Endodermal cell (in vitro differentiated cells): ENCODE data around the gene OR5C1. TPM values are rescaled to one million over a fixed set of nuclear protein-coding genes. Genes with fewer than 3 reads are reported as not detected.
"Not testable (repeated sequence)": the region's sequence is repeated elsewhere in the genome, so short reads cannot be mapped to it uniquely, and the experiment has no call there.

ENCODE experiments used
- DNase-seq: peaks from one replicate; pipeline ENCODE4 v3.0.0-alpha.2; 2017
- H3K27ac ChIP-seq: 2 replicates; pipeline ENCODE4 v1.5.1; 2013; ENCODE audit warnings: mild to moderate bottlenecking, low read depth, low read length, moderate library complexity
- H3K27me3 ChIP-seq: 2 replicates; pipeline ENCODE4 v1.6.1; 2013; ENCODE audit warnings: mild to moderate bottlenecking, low read length, moderate library complexity; ENCODE audit not compliant: insufficient read depth, control insufficient read depth, poor library complexity, severe bottlenecking
- H3K36me3 ChIP-seq: 2 replicates; pipeline ENCODE4 v1.7.0; 2013; ENCODE audit warnings: mild to moderate bottlenecking, low read length, moderate library complexity; ENCODE audit not compliant: control insufficient read depth, insufficient read depth
- H3K4me1 ChIP-seq: one replicate; pipeline ENCODE4 v1.7.0; 2013; ENCODE audit warnings: low read length; ENCODE audit not compliant: control insufficient read depth, insufficient read depth
- H3K4me3 ChIP-seq: 2 replicates; pipeline ENCODE4 v1.5.1; 2013; ENCODE audit warnings: mild to moderate bottlenecking, low read length, moderate library complexity
- H3K9ac ChIP-seq: 2 replicates; pipeline ENCODE4 v1.6.1; 2013; ENCODE audit warnings: mild to moderate bottlenecking, low read length, moderate library complexity; ENCODE audit not compliant: poor library complexity, severe bottlenecking; ENCODE audit errors: extremely low read depth
- H3K9me3 ChIP-seq: 2 replicates; pipeline ENCODE4 v1.6.1; 2013; ENCODE audit warnings: mild to moderate bottlenecking, low read length, moderate library complexity; ENCODE audit not compliant: control insufficient read depth
- H3K27ac Mint-ChIP-seq: 2 replicates; pipeline ENCODE4 v1.8.0; 2020; ENCODE audit warnings: mixed read lengths
- H3K27me3 Mint-ChIP-seq: 2 replicates; pipeline ENCODE4 v1.8.0; 2021; ENCODE audit warnings: mild to moderate bottlenecking, mixed read lengths; ENCODE audit not compliant: insufficient read depth
- H3K36me3 Mint-ChIP-seq: 2 replicates; pipeline ENCODE4 v1.8.0; 2020; ENCODE audit warnings: low read depth, mixed read lengths
- H3K4me1 Mint-ChIP-seq: 2 replicates; pipeline ENCODE4 v1.8.0; 2020; ENCODE audit warnings: mixed read lengths
- H3K4me3 Mint-ChIP-seq: 2 replicates; pipeline ENCODE4 v1.8.0; 2020; ENCODE audit warnings: mild to moderate bottlenecking, moderate library complexity, mixed read lengths
- H3K9me3 Mint-ChIP-seq: 2 replicates; pipeline ENCODE4 v1.8.0; 2020; ENCODE audit warnings: mild to moderate bottlenecking, mixed read lengths
- WGBS, 2 experiments: methylation state at CpG; one replicate each; pipeline versions ENCODE4 v1.1.5 to v1.1.7; 2013; ENCODE audit warnings: missing lambda C conversion rate in 2 of 2, mixed read lengths in 1 of 2; ENCODE audit not compliant: insufficient coverage in 1 of 2, insufficient read length in 1 of 2; 5-methylcytosine and 5-hydroxymethylcytosine counted together
- total RNA-seq, 2 donors: library from RNA; stranded (reverse); fragmentation: NEBNext Ultra II Directional in 1 of 2; extraction: Animal tissue kit (Norgen Biotek cat#: 25700) in 1 of 2; gene quantifications; 2 replicates in 1 of 2; 3 replicates in 1 of 2; pipeline ENCODE4 v1.2.1, GENCODE V29; 2021
- TF ChIP-seq, protein P1 (sequence below): fragments of 200-600 bp; sonication (generic); conservative IDR thresholded peaks from 2 replicates; pipeline ENCODE4 v1.5.0; 2021; ENCODE audit warnings: antibody characterized with exemption, mild to moderate bottlenecking

OR5C1 gene
- total RNA-seq, 2 donors from 2014 or later: not detected

DNA sequence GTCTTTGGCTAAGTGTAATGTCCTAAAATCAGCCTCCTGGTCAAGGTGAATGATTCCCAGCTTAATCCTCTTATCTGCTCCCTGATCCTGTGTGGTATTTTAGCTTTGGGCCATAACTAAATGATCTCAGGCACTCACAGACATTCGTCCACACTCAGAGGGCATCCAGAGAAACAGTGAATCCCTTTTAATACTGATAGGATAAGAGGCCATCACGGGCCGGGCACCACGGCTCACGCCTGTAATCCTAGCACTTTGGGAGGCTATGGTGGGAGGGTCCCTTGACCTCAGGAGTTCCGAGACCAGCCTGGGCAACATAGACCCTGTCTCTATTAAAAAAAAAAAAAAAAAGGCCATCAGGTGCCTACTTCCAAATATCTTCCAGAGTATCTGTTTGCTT, 33.3 kb downstream of the OR5C1 start:
- Mint-ChIP-seq H3K4me3 (no peak overlapping the region), H3K4me1 (peaks cover 25% of the 10 kb centered on the region), H3K9me3 (no peaks in the 10 kb centered on the region), H3K27ac (peak overlapping the region; percentile 7), H3K27me3 (no peaks in the 10 kb centered on the region), H3K36me3 (peaks cover 62% of the 10 kb centered on the region)
- Histone ChIP-seq H3K9ac (no peak overlapping the region), H3K9me3 (no peaks in the 10 kb centered on the region), H3K4me1 (peaks cover 3% of the 10 kb centered on the region), H3K4me3 (peak overlapping the region; percentile 7), H3K27me3 (no peaks in the 10 kb centered on the region), H3K27ac (no peak overlapping the region), H3K36me3 (peaks cover 77% of the 10 kb centered on the region)
- no peak for DNase-seq
- TF ChIP-seq, protein P1, sequence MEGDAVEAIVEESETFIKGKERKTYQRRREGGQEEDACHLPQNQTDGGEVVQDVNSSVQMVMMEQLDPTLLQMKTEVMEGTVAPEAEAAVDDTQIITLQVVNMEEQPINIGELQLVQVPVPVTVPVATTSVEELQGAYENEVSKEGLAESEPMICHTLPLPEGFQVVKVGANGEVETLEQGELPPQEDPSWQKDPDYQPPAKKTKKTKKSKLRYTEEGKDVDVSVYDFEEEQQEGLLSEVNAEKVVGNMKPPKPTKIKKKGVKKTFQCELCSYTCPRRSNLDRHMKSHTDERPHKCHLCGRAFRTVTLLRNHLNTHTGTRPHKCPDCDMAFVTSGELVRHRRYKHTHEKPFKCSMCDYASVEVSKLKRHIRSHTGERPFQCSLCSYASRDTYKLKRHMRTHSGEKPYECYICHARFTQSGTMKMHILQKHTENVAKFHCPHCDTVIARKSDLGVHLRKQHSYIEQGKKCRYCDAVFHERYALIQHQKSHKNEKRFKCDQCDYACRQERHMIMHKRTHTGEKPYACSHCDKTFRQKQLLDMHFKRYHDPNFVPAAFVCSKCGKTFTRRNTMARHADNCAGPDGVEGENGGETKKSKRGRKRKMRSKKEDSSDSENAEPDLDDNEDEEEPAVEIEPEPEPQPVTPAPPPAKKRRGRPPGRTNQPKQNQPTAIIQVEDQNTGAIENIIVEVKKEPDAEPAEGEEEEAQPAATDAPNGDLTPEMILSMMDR: no peak
- WGBS, 2 experiments: 87 to 93% methylated on average over 3 to 6 of the region's 6 CpGs

DNA sequence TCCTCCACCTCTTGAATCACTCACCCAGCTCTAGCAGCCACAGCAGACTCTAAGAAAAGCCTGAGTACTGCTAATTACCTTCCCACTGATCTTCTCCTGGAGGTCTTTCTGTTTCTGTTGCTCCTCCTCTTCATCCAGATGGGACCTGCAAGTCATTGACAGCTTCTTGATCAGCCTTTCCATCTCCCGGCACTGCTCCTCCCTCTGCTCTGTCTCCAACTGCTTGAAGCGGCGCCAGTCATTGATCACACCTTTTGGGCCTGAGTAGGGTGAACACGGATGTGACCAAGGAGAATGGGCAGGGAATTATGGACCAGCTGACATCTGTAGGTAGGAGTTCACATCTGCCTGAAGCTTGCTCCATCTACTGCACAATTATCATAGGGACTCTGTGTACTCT, 34.2 kb downstream of the OR5C1 start:
- Histone ChIP-seq H3K36me3 (peaks cover 72% of the 10 kb centered on the region), H3K4me1 (peaks cover 3% of the 10 kb centered on the region), H3K9me3 (no peaks in the 10 kb centered on the region), H3K4me3 (no peak overlapping the region), H3K27ac (no peak overlapping the region), H3K27me3 (no peaks in the 10 kb centered on the region), H3K9ac (no peak overlapping the region)
- Mint-ChIP-seq H3K36me3 (peaks cover 56% of the 10 kb centered on the region), H3K9me3 (no peaks in the 10 kb centered on the region), H3K27ac (peak overlapping the region; percentile 5), H3K27me3 (no peaks in the 10 kb centered on the region), H3K4me3 (no peak overlapping the region), H3K4me1 (peaks cover 28% of the 10 kb centered on the region)
- 97 to 100% methylated on average over 2 to 4 of the region's 4 CpGs for WGBS, 2 experiments
- TF ChIP-seq, protein P1: no peak
- DNase-seq: no peak

DNA sequence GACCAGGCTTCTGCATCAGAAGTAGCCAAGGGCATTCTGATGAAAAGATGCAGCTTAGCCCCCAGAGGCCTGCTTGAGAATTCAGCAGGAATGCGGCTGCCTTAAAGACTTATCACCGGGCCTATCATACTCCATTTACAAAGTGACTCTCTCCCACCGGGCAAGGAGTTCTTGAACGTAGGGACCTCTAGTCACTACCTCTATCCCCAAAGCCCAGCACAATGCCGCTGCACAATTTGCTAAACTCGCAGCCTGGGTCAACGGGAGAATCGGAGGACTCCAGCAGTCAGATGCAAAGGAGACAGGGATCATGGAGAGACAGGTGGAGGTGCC, 39.0 kb downstream of the OR5C1 start:
- no peaks in the 10 kb centered on the region for H3K27me3 ChIP-seq
- peaks cover 29% of the 10 kb centered on the region for H3K36me3 Mint-ChIP-seq
- peak overlapping the region; percentile 83 for H3K27ac ChIP-seq
- H3K4me1 ChIP-seq: no peaks in the 10 kb centered on the region
- H3K27me3 Mint-ChIP-seq: no peaks in the 10 kb centered on the region
- peak overlapping the region; percentile 95 for H3K4me3 ChIP-seq
- peaks cover 10% of the 10 kb centered on the region for H3K4me1 Mint-ChIP-seq
- H3K27ac Mint-ChIP-seq: peak overlapping the region; percentile 98
- H3K9ac ChIP-seq: peak overlapping the region; percentile 80
- no peaks in the 10 kb centered on the region for H3K9me3 ChIP-seq
- 0 to 1% methylated on average over 6 to 8 of the region's 8 CpGs for WGBS, 2 experiments
- TF ChIP-seq, protein P1: peak; percentile 31
- H3K36me3 ChIP-seq: peaks cover 28% of the 10 kb centered on the region
- peak overlapping the region; percentile 90 for H3K4me3 Mint-ChIP-seq
- DNase-seq: peak; percentile 83
- H3K9me3 Mint-ChIP-seq: no peaks in the 10 kb centered on the region

DNA sequence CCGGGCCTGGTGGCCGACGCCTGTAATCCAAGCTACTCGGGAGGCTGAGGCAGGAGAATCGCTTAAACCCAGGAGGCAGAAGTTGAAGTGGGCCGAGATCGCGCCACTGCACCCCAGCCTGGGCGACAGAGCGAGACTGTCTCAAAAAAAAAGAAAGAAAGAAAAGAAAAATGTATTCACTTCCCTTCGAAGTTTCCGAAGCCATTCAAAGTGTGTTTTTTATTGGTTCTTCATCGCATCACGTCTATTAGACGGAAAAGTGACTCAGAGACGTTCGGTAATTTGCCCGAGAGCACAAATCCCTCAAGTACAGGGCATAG, 40.2 kb downstream of the OR5C1 start:
- not testable (repeated sequence) for H3K27ac ChIP-seq
- H3K27ac Mint-ChIP-seq: peak overlapping the region; percentile 98

More for the DNA sequence above, 40.2 kb downstream of the OR5C1 start:
- H3K9me3 Mint-ChIP-seq, H3K27me3 ChIP-seq, H3K4me1 Mint-ChIP-seq, H3K4me1 ChIP-seq, H3K27me3 Mint-ChIP-seq, H3K9me3 ChIP-seq, DNase-seq: not testable (repeated sequence)
- Mint-ChIP-seq H3K36me3 (peaks cover 21% of the 10 kb centered on the region), H3K4me3 (peak overlapping the region; percentile 90)
- Histone ChIP-seq H3K36me3 (peaks cover 21% of the 10 kb centered on the region), H3K4me3 (peak overlapping the region; percentile 95), H3K9ac (peak overlapping the region; percentile 80)
- WGBS, 2 experiments: 60 to 73% methylated on average over 9 to 18 of the region's 18 CpGs
